ENCODE data around the gene RASSF3.

The RASSF3 gene

GRCh38 chr12:64691795-64692583 is 81.7 kb downstream of the RASSF3 start:
- DNase-seq (ENCODE audit: low read depth), result no peak

DNA sequence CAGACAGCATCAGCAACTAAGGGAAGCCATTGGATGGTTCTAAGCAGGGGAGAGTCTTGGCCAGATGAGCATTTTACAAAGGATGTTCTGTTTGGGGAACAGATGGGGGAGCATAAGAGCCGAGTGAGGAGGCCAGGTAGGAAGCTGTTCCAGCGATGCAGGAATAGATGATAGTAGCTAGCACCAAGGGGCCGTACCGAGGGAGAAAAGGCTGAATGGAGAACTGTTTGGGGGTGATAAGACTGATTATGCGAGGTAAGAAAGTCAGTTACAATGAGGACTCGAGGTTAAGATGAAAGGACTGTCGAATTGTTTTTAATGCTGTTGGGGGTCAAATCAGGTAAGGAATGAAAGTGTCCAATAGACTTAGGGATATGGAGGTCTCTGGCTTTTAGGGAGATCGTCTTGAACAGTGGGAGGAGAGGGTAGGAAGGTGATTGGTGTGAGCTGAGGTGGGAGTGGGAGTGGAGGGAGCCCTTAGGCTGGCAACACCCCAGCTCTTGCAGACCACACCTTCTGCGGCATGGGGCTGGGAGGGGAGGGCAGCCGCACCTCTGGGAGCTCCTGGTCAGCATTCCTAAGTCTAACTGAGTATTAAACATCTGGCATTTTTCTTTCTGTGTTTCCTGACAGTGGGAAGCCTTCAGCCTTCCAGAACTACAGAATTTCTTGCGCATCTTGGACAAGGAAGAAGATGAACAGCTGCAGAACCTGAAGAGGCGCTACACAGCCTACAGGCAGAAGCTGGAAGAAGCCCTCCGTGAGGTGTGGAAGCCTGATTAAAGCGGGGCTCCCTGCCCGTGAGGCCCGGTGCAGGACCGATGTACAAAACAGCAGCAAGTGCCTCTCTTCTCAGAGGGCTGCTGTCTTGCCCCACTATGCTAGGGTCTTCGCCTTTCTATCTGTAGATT is 84.1 kb downstream of the RASSF3 start:
- DNase-seq (ENCODE audit: low read depth), result no peak

GRCh38 chr12:64695550-64695949 is 85.3 kb downstream of the RASSF3 start:
- DNase-seq (ENCODE audit: low read depth), result no peak

DNA sequence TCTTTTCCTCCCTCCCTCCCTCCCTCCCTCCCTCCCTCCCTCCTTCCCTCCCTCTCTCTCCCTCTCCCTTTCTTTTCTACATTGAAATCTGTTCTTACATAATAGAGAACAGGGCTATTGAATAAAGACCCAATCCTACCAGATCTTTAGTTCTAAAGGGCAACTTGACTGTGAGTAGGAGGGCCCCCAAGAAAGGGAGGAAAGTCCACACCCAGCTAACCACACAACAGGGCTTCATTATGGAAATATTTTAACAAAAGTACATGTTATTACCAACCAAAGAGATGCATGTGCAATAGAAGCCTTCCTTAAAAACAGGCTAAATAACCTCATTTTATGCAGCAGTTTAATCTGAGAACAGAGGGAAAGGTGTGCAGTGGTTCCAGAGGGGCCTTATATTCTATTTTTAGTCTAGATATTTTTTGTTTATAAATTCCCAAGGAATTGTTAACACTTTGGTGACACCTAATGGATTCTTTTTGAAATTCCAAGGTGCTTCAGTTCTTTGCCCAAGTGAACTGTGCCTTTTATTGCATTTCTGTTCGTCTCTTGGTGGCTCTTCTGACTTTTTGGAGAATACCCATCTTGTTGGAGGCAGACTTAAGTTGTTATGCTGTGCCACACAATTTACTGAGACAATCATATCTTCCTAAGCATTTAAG is 85.9 kb downstream of the RASSF3 start:
- DNase-seq (ENCODE audit: low read depth), result no peak

- no peak for DNase-seq (ENCODE audit: low read depth)
Measured at GRCh38 chr12:64699504-64700115, 89.3 kb downstream of the RASSF3 start.

- no peak for DNase-seq (ENCODE audit: low read depth)
Measured at GRCh38 chr12:64700532-64700931, 90.2 kb downstream of the RASSF3 start.

- no peak for DNase-seq (ENCODE audit: low read depth)
Measured at GRCh38 chr12:64701283-64701682, 91.0 kb downstream of the RASSF3 start.

GRCh38 chr12:64706306-64706705 is 96.0 kb downstream of the RASSF3 start:
- DNase-seq (ENCODE audit: low read depth), result no peak

GRCh38 chr12:64706857-64707256 is 96.6 kb downstream of the RASSF3 start:
- DNase-seq (ENCODE audit: low read depth), result no peak

DNA sequence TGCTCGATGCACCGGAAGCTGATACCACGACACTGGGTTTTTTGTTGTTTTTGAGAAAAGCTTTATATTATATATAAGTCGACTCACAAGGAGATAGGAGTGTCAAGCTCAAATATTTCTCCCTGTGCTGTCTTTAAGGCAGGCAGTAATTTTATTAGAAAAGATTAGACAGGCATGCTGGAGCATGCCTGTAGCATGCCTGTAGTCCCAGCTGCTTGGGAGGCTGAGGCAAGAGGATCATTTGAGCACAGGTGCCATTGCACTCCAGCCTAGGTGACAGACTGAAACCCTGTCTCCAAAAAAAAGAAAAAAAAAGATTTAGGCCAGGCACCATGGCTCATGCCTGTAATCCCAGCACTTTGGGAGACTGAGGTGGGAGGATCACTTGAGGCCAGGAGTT is 97.1 kb downstream of the RASSF3 start:
- no peak for DNase-seq (ENCODE audit: low read depth)

DNA sequence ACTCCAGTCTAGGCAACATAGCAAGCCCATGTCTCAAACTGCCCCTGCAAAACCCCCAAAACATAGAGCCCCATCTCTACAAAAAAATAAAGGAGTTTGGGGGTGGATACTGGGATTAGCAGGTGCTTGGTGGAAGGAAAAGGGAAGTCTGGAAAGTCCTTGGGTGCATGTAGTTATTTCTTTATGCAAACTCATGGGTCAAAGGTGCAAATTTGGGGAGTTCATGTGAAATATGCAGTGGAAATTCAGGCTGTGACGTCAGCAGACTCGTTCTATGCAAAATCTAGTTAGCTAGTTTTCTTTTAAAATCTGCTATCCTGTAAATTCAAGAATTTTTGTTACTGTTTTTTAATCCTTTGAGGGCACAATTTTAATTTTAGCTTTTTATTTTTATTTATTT is 97.6 kb downstream of the RASSF3 start:
- no peak for DNase-seq (ENCODE audit: low read depth)

- no peak for DNase-seq (ENCODE audit: low read depth)
Measured at GRCh38 chr12:64709429-64709828, 99.1 kb downstream of the RASSF3 start.

DNA sequence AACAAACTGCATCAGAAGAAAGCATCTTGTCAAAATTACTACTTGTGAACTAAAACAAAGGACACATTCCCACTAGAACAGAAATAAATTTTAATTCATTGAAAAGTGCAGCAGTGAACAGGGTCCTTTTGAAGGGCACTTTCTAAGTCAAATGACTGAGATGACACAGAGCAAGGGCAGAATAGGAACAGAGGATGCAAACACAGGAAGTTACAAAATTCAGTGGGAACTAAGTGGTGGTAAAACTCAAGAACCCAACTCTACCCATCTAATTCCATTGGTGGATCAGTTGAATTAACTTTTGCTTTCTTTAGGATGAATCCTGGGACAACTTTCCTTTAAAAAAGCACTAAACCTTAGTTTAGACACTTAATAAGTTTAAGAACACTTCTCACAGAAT is 103.1 kb downstream of the RASSF3 start:
- DNase-seq (ENCODE audit: low read depth), result no peak

GRCh38 chr12:64714551-64714968 is 104.3 kb downstream of the RASSF3 start:
- DNase-seq (ENCODE audit: low read depth), result no peak

DNA sequence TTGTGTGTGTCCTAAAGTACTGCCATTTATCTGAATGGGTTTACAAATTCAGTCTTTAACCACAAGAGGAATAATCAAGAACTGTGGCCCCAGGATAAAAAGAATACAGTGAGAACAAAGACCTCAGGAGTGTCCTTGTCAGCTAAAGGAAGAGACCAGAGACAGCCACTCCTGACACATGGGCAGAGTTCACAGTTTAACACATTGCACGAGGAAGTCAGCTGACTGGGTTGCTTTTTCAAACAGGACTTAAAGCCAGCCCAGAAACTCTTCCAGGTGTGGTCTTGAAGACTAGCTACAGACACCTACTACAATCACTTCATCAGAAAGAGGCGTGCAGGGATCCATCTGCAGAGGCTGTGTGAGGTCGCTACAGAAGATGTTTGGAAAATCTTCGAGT is 106.1 kb downstream of the RASSF3 start:
- DNase-seq (ENCODE audit: low read depth), result no peak

GRCh38 chr12:64716839-64717455 is 106.7 kb downstream of the RASSF3 start:
- no peak for DNase-seq (ENCODE audit: low read depth)

- DNase-seq (ENCODE audit: low read depth), result no peak
Measured at GRCh38 chr12:64718649-64719048, 108.4 kb downstream of the RASSF3 start.

DNA sequence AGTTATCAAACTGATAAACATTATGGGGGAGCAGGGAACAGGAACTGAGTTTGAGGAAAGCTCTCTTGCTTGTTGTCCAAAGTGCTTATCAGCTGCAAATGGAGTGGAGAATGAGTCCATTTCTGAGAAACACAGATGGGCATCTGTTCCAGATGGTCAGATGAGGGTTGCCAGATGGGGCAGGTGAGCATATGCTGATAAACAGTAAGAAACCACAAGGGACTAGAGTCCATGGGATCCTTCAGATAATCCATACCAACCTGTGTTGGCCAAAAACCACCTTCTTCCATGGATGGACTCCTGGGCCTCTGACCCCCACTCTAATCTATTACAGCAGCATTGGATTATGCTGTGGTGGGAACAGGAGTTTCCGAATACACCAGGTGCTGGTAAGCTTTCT is 110.6 kb downstream of the RASSF3 start:
- DNase-seq (ENCODE audit: low read depth), result no peak

DNA sequence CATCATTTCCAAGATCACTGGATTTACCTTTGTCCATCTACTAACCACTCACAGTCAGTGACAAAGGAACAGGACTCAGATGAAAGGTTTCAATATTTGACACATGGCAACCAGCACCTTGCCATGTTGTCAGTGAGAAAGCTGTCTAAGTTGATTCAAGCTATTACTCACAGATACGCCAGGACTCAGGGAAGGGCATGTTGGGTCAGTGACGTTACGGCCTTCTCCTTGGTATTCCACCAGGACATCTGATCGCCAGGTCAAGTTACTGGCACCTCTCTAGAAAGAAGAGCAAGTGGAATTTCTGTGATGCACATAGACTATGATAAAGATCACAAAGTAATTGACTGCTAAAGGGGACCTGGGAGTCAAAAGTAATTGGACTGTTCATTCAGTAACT is 112.5 kb downstream of the RASSF3 start:
- no peak for DNase-seq (ENCODE audit: low read depth)

- DNase-seq (ENCODE audit: low read depth), result no peak
Measured at GRCh38 chr12:64723630-64724029, 113.3 kb downstream of the RASSF3 start.

- no peak for DNase-seq (ENCODE audit: low read depth)
Measured at GRCh38 chr12:64724201-64724745, 114.0 kb downstream of the RASSF3 start.

Data from GM04503 (cell line).